Activated CD4-positive, alpha-beta T cell treated with anti-CD3 and anti-CD28 coated beads for 36 hours (primary cell): ENCODE measurements around the gene LRRC8C. TPM values are rescaled to one million over a fixed set of nuclear protein-coding genes. Genes with fewer than 3 reads are reported as not detected.
A peak's percentile ranks its signal among the peaks of the same experiment; 100 is the strongest.

ENCODE experiments used
- ATAC-seq: fragments of 200-7000 bp; cut with Tn5 transposase; one replicate; pipeline ENCODE4 v1.10.0; 2021; ENCODE audit warnings: mild to moderate bottlenecking, moderate library complexity
- CTCF ChIA-PET: fragments of 350-600 bp; sonication (Branson Sonifier 250); formaldehyde crosslinking; loops from one replicate; lab custom pipeline; 2021; ENCODE audit warnings: antibody characterized with exemption; lab: Charles Lee
- POLR2A ChIA-PET: fragments of 350-600 bp; sonication (Branson Sonifier 250); formaldehyde crosslinking; loops from one replicate; lab custom pipeline; 2021; ENCODE audit warnings: antibody characterized with exemption, inconsistent platforms; lab: Charles Lee
- DNase-seq: peaks from one replicate; pipeline ENCODE4 v3.0.0-alpha.2; 2020
- H3K27ac Mint-ChIP-seq: one replicate; pipeline ENCODE4 v1.8.0; 2021; ENCODE audit warnings: mixed read lengths
- H3K27me3 Mint-ChIP-seq: one replicate; pipeline ENCODE4 v1.8.0; 2021; ENCODE audit warnings: mixed read lengths
- H3K36me3 Mint-ChIP-seq: one replicate; pipeline ENCODE4 v1.8.0; 2021; ENCODE audit warnings: low read depth, mixed read lengths
- H3K4me1 Mint-ChIP-seq: one replicate; pipeline ENCODE4 v1.8.0; 2021; ENCODE audit warnings: mixed read lengths
- H3K4me3 Mint-ChIP-seq: one replicate; pipeline ENCODE4 v1.8.0; 2021; ENCODE audit warnings: mild to moderate bottlenecking, moderate library complexity, mixed read lengths
- H3K9me3 Mint-ChIP-seq: one replicate; pipeline ENCODE4 v1.8.0; 2021; ENCODE audit warnings: low read depth, mixed read lengths
- intact Hi-C, 2 experiments: fragments of 100-400 bp; cut with DNase I in 1 of 2; cut with micrococcal nuclease in 1 of 2; formaldehyde crosslinking; loops; one replicate each; pipeline versions ENCODE4 v1.14.2 to v1.15.1; 2022 to 2024; cut with DNase I, micrococcal nuclease
- total RNA-seq, 2 experiments: library from RNA; stranded (reverse); gene quantifications; one replicate each; pipeline ENCODE4 v1.2.3, GENCODE V29; 2021

The LRRC8C gene
- total RNA-seq, 2 experiments from 2014 or later, result 31.5 to 37.1 TPM

GRCh38 chr1:89607156-89607555 lies 25.8 kb upstream of the LRRC8C start:
- H3K36me3 Mint-ChIP-seq, result peaks cover 7% of the 10 kb centered on the region
- DNase-seq, result peak; percentile 55
- ChIA-PET POLR2A (interaction anchor here (0.6 to 2.6 kb wide), 4 partner anchors 61 to 480 kb away, joined by 3 to 12 read pairs (median 6); no protein-coding TSS in a partner anchor), CTCF (interaction anchor here (0.9 to 2.3 kb wide), 4 partner anchors 28 to 156 kb away, joined by 3 to 15 read pairs (median 4); no protein-coding TSS in a partner anchor)
- peak overlapping the region; percentile 64 for H3K4me3 Mint-ChIP-seq
- H3K9me3 Mint-ChIP-seq, result no peaks in the 10 kb centered on the region
- ATAC-seq, result no peak
- H3K4me1 Mint-ChIP-seq, result peaks cover 91% of the 10 kb centered on the region
- H3K27ac Mint-ChIP-seq, result peak overlapping the region; percentile 99
- intact Hi-C loops, result loop anchor here (1.0 to 10.0 kb wide), 5 partner anchors 62 to 560 kb away; partner anchors contain the start of gene ZNF326 (in 2 of the 2)
- H3K27me3 Mint-ChIP-seq, result no peaks in the 10 kb centered on the region

- ChIA-PET POLR2A (interaction anchor here (0.6 to 2.8 kb wide), 16 partner anchors 9 to 1949 kb away, joined by 3 to 19 read pairs (median 4); partner anchors contain the start of genes LRRC8B and LRRC8C), CTCF (interaction anchor here (0.7 to 2.4 kb wide), 13 partner anchors 11 to 238 kb away, joined by 3 to 15 read pairs (median 4); no protein-coding TSS in a partner anchor)
- Mint-ChIP-seq H3K27me3 (no peaks in the 10 kb centered on the region), H3K9me3 (no peaks in the 10 kb centered on the region), H3K36me3 (peaks cover 10% of the 10 kb centered on the region), H3K4me3 (peak overlapping the region; percentile 72), H3K4me1 (peaks cover 94% of the 10 kb centered on the region), H3K27ac (peak overlapping the region; percentile 99)
- intact Hi-C loops, result loop anchor here (1.0 to 10.0 kb wide), 7 partner anchors 62 to 560 kb away; partner anchors contain the start of genes ZNF326 (in 2 of the 2), GBP2 (in 1 of the 2) and LRRC8B (in 1 of the 2)
- ATAC-seq (no peak), DNase-seq (no peak)
Observed at GRCh38 chr1:89607586-89608318, 25.2 kb upstream of the LRRC8C start.

GRCh38 chr1:89608319-89608983 lies 24.5 kb upstream of the LRRC8C start:
- peaks cover 92% of the 10 kb centered on the region for H3K4me1 Mint-ChIP-seq
- peaks cover 10% of the 10 kb centered on the region for H3K36me3 Mint-ChIP-seq
- peak overlapping the region; percentile 72 for H3K4me3 Mint-ChIP-seq
- H3K27me3 Mint-ChIP-seq, result no peaks in the 10 kb centered on the region
- peak overlapping the region; percentile 99 for H3K27ac Mint-ChIP-seq
- no peaks in the 10 kb centered on the region for H3K9me3 Mint-ChIP-seq
- DNase-seq (peak; percentile 80), ATAC-seq (peak; percentile 43)
- CTCF ChIA-PET, result interaction anchor here (0.7 to 2.4 kb wide), 18 partner anchors 8 to 238 kb away, joined by 3 to 15 read pairs (median 4); no protein-coding TSS in a partner anchor
- intact Hi-C loops, result loop anchor here (1.0 to 10.0 kb wide), 7 partner anchors 63 to 561 kb away; partner anchors contain the start of genes ZNF326 (in 2 of the 2), GBP2 (in 1 of the 2) and LRRC8B (in 1 of the 2)
- POLR2A ChIA-PET, result interaction anchor here (0.6 to 2.8 kb wide), 21 partner anchors 9 to 1948 kb away, joined by 3 to 19 read pairs (median 4); partner anchors contain the start of genes GBP2, LRRC8B and LRRC8C

DNA sequence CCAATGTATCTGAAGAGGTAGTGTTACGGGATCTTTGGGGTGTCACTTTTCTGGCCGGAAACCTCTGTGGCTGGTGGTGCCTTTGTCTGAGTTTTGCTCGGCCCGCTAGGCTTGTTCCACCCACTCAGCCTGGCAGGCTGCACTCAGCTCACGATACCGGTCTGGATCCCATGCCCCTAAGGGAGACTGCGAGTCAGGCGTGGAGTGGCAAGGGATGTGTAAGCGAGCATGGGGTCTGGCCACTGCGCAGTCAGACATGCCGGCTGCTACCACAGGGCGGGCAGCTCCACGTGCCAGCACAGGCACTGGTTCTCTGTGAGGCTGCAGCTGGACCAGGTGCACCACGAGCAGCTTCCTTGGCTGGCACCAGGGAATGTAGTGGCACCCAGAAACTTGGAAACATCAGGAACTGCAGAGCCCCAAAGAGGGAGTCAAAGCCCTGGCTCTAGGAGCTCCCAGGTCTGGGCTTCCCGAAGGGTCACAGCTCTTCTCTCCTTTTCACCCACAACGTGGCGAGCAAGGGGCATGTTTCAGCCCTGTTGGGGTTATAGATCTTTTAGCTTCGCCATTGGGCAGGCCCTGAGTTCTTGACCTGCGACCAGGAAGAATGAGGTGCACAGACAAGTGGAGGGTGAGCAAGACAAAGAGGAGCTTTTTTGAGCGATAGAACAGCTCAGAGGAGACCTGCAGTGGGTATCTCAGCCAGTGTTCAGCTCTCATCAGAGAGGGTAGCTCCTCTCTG lies 23.8 kb upstream of the LRRC8C start:
- peak; percentile 6 for ATAC-seq
- no peaks in the 10 kb centered on the region for H3K27me3 Mint-ChIP-seq
- H3K9me3 Mint-ChIP-seq, result no peaks in the 10 kb centered on the region

GRCh38 chr1:89609781-89610456 lies 23.0 kb upstream of the LRRC8C start:
- CTCF ChIA-PET, result interaction anchor here (0.8 to 2.4 kb wide), 10 partner anchors 9 to 153 kb away, joined by 5 to 15 read pairs (median 8); partner anchors contain the start of gene LRRC8C
- ATAC-seq, result peak; percentile 21
- Mint-ChIP-seq H3K36me3 (peaks cover 19% of the 10 kb centered on the region), H3K27ac (peak overlapping the region; percentile 99), H3K9me3 (no peaks in the 10 kb centered on the region), H3K27me3 (no peaks in the 10 kb centered on the region), H3K4me1 (peaks cover 92% of the 10 kb centered on the region), H3K4me3 (peak overlapping the region; percentile 72)
- intact Hi-C loops, result loop anchor here (2.0 to 10.0 kb wide), 7 partner anchors 23 to 563 kb away; partner anchors contain the start of genes ZNF326 (in 2 of the 2), GBP2 (in 1 of the 2) and LRRC8C (in 1 of the 2)
- DNase-seq, result peak; percentile 71
- POLR2A ChIA-PET, result interaction anchor here (0.7 to 3.7 kb wide), 7 partner anchors 17 to 159 kb away, joined by 3 to 28 read pairs (median 7); partner anchors contain the start of genes LRRC8B and LRRC8C

More for the DNA sequence above, 23.8 kb upstream of the LRRC8C start:
- CTCF ChIA-PET, result interaction anchor here (0.8 to 2.4 kb wide), 13 partner anchors 9 to 154 kb away, joined by 4 to 15 read pairs (median 8); partner anchors contain the start of gene LRRC8C
- Mint-ChIP-seq H3K36me3 (peaks cover 12% of the 10 kb centered on the region), H3K27ac (peak overlapping the region; percentile 99), H3K4me3 (peak overlapping the region; percentile 72), H3K4me1 (peaks cover 92% of the 10 kb centered on the region)
- intact Hi-C loops, result loop anchor here (1.0 to 10.0 kb wide), 7 partner anchors 64 to 562 kb away; partner anchors contain the start of genes ZNF326 (in 2 of the 2), GBP2 (in 1 of the 2) and LRRC8B (in 1 of the 2)
- DNase-seq, result peak; percentile 79
- POLR2A ChIA-PET, result interaction anchor here (0.6 to 3.7 kb wide), 18 partner anchors 14 to 483 kb away, joined by 3 to 28 read pairs (median 4); partner anchors contain the start of genes GBP2, LRRC8B and LRRC8C

GRCh38 chr1:89610457-89611011 lies 22.4 kb upstream of the LRRC8C start:
- intact Hi-C loops, result loop anchor here (1.0 to 5.0 kb wide), 8 partner anchors 7 to 324 kb away; partner anchors contain the start of genes LRRC8C (in 2 of the 2) and LRRC8B (in 1 of the 2)
- Mint-ChIP-seq H3K27ac (peak overlapping the region; percentile 99), H3K4me3 (peak overlapping the region; percentile 60), H3K36me3 (peaks cover 23% of the 10 kb centered on the region), H3K9me3 (no peaks in the 10 kb centered on the region), H3K4me1 (peaks cover 92% of the 10 kb centered on the region), H3K27me3 (no peaks in the 10 kb centered on the region)
- CTCF ChIA-PET, result interaction anchor here (0.6 to 2.7 kb wide), 18 partner anchors 8 to 1973 kb away, joined by 3 to 27 read pairs (median 5); partner anchors contain the start of gene LRRC8C
- ATAC-seq (peak; percentile 14), DNase-seq (peak; percentile 66)
- POLR2A ChIA-PET, result interaction anchor here (0.8 to 3.7 kb wide), 10 partner anchors 9 to 243 kb away, joined by 3 to 28 read pairs (median 6); partner anchors contain the start of gene LRRC8C

DNA sequence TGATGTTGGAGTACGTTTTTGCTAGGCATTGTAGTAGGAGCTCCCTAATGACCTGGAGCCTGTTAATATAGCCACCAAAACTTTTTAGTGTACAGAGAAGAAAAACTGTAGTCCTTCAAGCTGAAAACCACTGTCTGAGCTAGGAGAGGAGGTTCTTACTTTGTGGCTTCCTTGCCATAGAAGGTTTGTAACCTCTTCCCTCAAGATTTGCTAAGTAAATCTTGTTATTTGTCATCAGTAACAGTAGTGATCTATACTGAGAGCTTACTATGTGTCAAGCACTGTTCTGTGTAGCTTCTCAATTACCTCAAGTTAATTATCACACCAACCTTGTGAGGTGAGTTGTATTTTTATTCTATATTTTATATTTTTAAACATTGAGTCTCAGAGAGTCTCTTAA lies 21.2 kb upstream of the LRRC8C start:
- POLR2A ChIA-PET, result interaction anchor here (0.5 to 3.7 kb wide), 15 partner anchors 8 to 570 kb away, joined by 3 to 28 read pairs (median 6); partner anchors contain the start of gene LRRC8C
- ATAC-seq, result peak; percentile 44
- intact Hi-C loops, result loop anchor here (1.0 to 5.0 kb wide), 8 partner anchors 8 to 325 kb away; partner anchors contain the start of genes LRRC8C (in 2 of the 2) and LRRC8B (in 1 of the 2)
- Mint-ChIP-seq H3K36me3 (peaks cover 33% of the 10 kb centered on the region), H3K4me3 (peak overlapping the region; percentile 63), H3K27me3 (no peaks in the 10 kb centered on the region), H3K9me3 (peaks cover 4% of the 10 kb centered on the region), H3K4me1 (peaks cover 91% of the 10 kb centered on the region), H3K27ac (peak overlapping the region; percentile 99)
- DNase-seq, result no peak
- CTCF ChIA-PET, result interaction anchor here (0.6 to 2.7 kb wide), 22 partner anchors 9 to 526 kb away, joined by 3 to 27 read pairs (median 4); partner anchors contain the start of gene LRRC8C

DNA sequence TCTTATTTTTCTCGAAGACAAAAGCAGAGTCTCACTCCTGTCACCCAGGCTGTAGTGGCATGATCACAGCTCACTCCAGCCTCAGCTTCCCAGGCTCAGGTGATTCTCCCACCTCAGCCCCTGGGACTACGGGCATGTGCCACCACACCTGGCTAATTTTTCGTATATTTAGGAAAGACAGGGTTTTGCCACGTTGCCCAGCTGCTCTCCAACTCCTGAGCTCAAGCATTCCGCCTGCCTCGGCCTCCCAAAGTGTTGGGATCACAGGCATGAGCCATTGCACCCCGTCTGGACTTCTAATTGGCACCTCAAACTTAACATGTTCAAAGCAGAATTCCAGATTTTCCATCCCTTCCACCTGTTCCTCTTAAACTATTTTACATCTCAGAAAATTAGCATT lies 19.0 kb upstream of the LRRC8C start:
- peaks cover 89% of the 10 kb centered on the region for H3K4me1 Mint-ChIP-seq
- no peak for ATAC-seq
- CTCF ChIA-PET, result interaction anchor here (0.6 to 7.8 kb wide), 9 partner anchors 9 to 149 kb away, joined by 3 to 73 read pairs (median 3); partner anchors contain the start of gene LRRC8C
- H3K27ac Mint-ChIP-seq, result peak overlapping the region; percentile 35
- no peaks in the 10 kb centered on the region for H3K27me3 Mint-ChIP-seq
- peaks cover 22% of the 10 kb centered on the region for H3K9me3 Mint-ChIP-seq
- H3K36me3 Mint-ChIP-seq, result peaks cover 53% of the 10 kb centered on the region
- no peak overlapping the region for H3K4me3 Mint-ChIP-seq
- DNase-seq, result no peak
- POLR2A ChIA-PET, result no interaction called here
- intact Hi-C loops, result loop anchor here in 1 of 2 experiments (5.0 kb wide), 1 partner anchor 132 kb away; no protein-coding TSS in a partner anchor
